Stimulated activated CD8-positive, alpha-beta memory T cell treated with anti-CD3 and anti-CD28 coated beads, Interleukin-7, amount 100 ng/mL, for 24 hours (primary cell): ENCODE results near the gene PFKFB3.
"Not testable (repeated sequence)": the region's sequence is repeated elsewhere in the genome, so short reads cannot be mapped to it uniquely, and the experiment has no call there.

Experiments
- DNase-seq: peaks from one replicate; pipeline ENCODE4 v3.0.0-alpha.2; 2020; ENCODE audit warnings: low read depth

The PFKFB3 gene

GRCh38 chr10:6272126-6272525 lies 69.4 kb downstream of the PFKFB3 start:
- no peak for DNase-seq

- no peak for DNase-seq
These were observed 70.6 kb downstream of the PFKFB3 start for GRCh38 chr10:6273351-6273750.

- no peak for DNase-seq
These were observed 71.3 kb downstream of the PFKFB3 start for GRCh38 chr10:6274040-6274439.

GRCh38 chr10:6274484-6274883 lies 71.8 kb downstream of the PFKFB3 start:
- no peak for DNase-seq

- DNase-seq = peak; percentile 78
These were observed 72.6 kb downstream of the PFKFB3 start for GRCh38 chr10:6275022-6275997.

- no peak for DNase-seq
These were observed 73.6 kb downstream of the PFKFB3 start for GRCh38 chr10:6276356-6276755.

GRCh38 chr10:6278519-6279120 lies 75.9 kb downstream of the PFKFB3 start:
- DNase-seq = no peak

- no peak for DNase-seq
These were observed 77.0 kb downstream of the PFKFB3 start for GRCh38 chr10:6279540-6280267.

GRCh38 chr10:6280291-6280690 lies 77.6 kb downstream of the PFKFB3 start:
- no peak for DNase-seq

DNA sequence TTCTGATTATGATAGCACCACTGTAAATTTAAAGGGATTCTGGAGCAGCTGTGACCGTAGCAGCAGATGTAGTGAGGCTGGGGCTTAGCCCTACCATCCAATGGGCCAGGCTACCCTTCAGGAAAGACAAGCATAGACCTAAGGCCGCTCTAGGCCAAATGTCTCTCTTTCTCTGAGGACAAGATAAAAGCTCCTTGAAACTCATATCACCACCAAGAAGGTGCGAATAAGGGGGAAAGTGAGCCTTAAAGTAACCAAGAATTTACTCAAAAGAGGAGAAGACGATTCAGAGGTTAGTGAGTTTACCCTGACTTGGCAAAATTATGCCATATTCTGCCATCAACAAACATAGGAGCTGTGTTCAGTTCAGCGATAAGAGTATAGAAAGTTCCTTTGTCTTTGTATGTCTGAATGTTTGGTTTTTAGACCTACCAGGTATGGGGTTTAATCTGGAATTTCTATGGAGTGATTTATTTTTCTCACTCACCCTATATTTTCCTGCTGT lies 79.8 kb downstream of the PFKFB3 start:
- no peak for DNase-seq

DNA sequence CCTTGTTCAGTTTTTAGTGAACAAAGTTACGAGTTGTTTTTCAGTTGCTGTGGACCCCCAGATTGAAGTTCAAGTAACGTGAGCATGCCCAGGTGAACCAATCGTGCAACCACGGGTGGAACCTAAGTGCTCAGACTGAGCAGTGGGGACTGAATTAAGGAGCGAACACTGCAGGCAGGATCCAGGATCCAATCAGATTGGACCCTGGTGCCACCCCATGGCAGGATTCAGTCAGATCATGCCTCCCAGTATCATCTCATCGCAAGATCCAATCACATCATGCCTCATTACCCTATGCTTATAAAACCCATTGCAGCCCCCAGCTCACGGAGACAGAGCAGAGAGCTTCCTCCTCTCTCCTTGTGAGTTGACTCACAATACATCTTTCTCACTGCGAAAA lies 80.9 kb downstream of the PFKFB3 start:
- no peak for DNase-seq

GRCh38 chr10:6290621-6291020 lies 87.9 kb downstream of the PFKFB3 start:
- DNase-seq = not testable (repeated sequence)

- DNase-seq = no peak
These were observed 90.0 kb downstream of the PFKFB3 start for GRCh38 chr10:6292741-6293151.

GRCh38 chr10:6296425-6296824 lies 93.7 kb downstream of the PFKFB3 start:
- not testable (repeated sequence) for DNase-seq

- no peak for DNase-seq
These were observed 94.1 kb downstream of the PFKFB3 start for GRCh38 chr10:6296828-6297251.

DNA sequence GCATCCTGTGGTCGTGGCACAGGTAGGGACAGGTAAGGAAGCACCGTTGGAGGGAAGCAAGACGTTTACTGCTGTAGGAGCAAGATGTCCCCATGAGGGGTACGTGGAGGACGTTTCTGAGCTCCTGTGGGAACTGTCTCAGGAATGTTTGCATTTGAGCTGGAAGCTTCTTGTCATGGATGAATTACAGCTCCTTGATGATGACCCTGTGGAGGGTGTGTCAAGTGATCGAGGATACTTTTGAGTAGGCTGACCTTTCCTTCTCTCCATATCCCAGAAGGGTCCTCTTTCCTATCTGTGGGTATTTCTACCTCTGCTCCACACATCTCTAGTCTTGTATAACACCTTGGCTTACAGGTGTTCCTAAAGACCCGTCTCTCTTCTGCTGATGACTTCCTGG lies 94.8 kb downstream of the PFKFB3 start:
- DNase-seq = no peak

- no peak for DNase-seq
These were observed 95.2 kb downstream of the PFKFB3 start for GRCh38 chr10:6297951-6298381.

DNA sequence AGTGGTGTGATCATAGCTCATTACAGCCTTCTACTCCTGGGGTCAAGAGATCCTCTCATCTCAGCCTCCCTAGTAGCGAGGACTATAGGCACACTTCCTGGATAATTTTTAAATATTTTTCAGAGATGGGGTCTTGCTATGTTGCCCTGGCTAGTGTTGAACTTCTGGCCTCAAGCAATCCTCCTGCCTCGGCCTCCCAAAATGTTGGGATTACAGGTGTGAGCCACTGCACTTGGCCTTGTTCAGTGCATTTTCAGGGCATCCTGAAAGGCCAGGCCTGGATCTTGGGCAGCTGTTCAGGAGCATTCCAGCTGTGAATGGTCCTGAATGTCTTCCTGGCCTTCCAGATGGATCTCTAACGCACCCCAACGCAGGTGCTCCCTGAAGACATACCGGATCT lies 95.7 kb downstream of the PFKFB3 start:
- no peak for DNase-seq

DNA sequence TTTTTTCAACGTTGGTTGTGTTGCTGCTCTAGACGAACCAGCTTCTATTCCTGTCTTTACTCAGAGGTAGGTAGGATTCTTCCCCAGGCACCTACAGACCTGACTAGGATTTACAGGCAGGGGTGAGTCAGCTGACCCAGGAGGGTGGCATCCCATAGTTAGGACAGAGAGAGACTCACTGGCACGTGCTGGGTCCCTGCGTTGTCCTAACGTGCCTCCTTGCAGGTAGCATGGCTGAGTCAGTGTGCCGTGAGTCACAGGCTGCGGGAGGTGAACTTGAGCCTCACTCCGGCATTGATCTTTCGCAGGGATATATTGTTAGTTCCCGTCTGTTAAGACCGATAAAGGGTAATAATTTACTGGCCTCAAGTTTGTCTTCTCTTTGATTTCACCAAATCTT lies 96.5 kb downstream of the PFKFB3 start:
- DNase-seq = no peak

GRCh38 chr10:6299743-6300105 lies 97.0 kb downstream of the PFKFB3 start:
- no peak for DNase-seq

DNA sequence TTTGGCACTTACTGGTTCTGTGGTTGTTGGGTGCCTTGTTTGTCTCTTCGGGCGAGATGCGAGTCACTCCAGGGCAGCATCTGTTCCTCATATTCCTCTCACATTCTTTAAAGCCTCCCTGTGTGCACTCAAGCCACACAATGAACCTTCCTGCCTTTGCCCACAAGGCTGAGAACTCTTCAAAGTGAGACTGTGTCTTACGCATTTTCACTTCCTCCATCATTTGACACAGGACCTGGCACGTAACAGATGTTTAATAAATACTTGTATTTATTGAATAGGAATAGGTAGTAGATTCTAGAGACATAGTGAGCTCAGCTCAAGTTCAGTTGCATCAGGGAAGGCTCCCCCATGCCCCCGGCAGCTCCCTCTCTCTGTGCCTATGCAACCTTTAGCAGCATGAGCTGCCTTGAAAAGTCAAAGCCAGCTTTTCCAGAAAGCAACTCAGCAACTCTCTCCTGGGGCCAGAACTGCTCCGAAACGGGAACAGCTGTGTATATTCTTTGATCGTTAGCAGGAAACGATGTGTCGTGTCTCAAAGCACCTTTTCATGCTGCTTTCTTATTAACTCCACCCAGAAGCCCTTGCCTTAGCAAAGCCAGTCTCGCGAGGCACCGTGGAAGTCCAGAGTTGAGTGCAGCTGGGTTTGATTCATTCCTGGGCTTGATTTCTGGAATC lies 97.5 kb downstream of the PFKFB3 start:
- no peak for DNase-seq
